Measurements from ENCODE around the gene DDOST.

The DDOST gene

GRCh38 chr1:20668581-20668980 is 7.4 kb upstream of the DDOST start:
- Histone ChIP-seq H3K36me3 (ENCODE audit: control insufficient read depth, insufficient read depth, low read length) (peaks cover 16% of the 10 kb centered on the region), H3K9me3 (ENCODE audit: control insufficient read depth, insufficient read depth, low read length) (no peaks in the 10 kb centered on the region), H3K4me1 (ENCODE audit: control insufficient read depth, insufficient read depth, low read length) (no peaks in the 10 kb centered on the region), H3K9ac (ENCODE audit: low read depth, low read length) (no peak overlapping the region), H3K4me3 (ENCODE audit: low read depth, low read length) (no peak overlapping the region), H3K27me3 (ENCODE audit: control insufficient read depth, insufficient read depth, low read length) (no peaks in the 10 kb centered on the region)

- H3K27me3 ChIP-seq (ENCODE audit: control insufficient read depth, insufficient read depth, low read length): no peaks in the 10 kb centered on the region
- no peak overlapping the region for H3K4me3 ChIP-seq (ENCODE audit: low read depth, low read length)
- peaks cover 14% of the 10 kb centered on the region for H3K36me3 ChIP-seq (ENCODE audit: control insufficient read depth, insufficient read depth, low read length)
- H3K9ac ChIP-seq (ENCODE audit: low read depth, low read length): no peak overlapping the region
- no peaks in the 10 kb centered on the region for H3K4me1 ChIP-seq (ENCODE audit: control insufficient read depth, insufficient read depth, low read length)
- no peaks in the 10 kb centered on the region for H3K9me3 ChIP-seq (ENCODE audit: control insufficient read depth, insufficient read depth, low read length)
These were observed 5.6 kb upstream of the DDOST start for GRCh38 chr1:20666804-20667203.

- H3K9me3 ChIP-seq (ENCODE audit: control insufficient read depth, insufficient read depth, low read length): no peaks in the 10 kb centered on the region
- H3K9ac ChIP-seq (ENCODE audit: low read depth, low read length): no peak overlapping the region
- H3K36me3 ChIP-seq (ENCODE audit: control insufficient read depth, insufficient read depth, low read length): peaks cover 8% of the 10 kb centered on the region
- no peaks in the 10 kb centered on the region for H3K4me1 ChIP-seq (ENCODE audit: control insufficient read depth, insufficient read depth, low read length)
- H3K4me3 ChIP-seq (ENCODE audit: low read depth, low read length): no peak overlapping the region
- H3K27me3 ChIP-seq (ENCODE audit: control insufficient read depth, insufficient read depth, low read length): no peaks in the 10 kb centered on the region
These were observed 5.0 kb upstream of the DDOST start for GRCh38 chr1:20666146-20666545.

- Histone ChIP-seq H3K27me3 (ENCODE audit: control insufficient read depth, insufficient read depth, low read length) (no peaks in the 10 kb centered on the region), H3K9me3 (ENCODE audit: control insufficient read depth, insufficient read depth, low read length) (no peaks in the 10 kb centered on the region), H3K4me1 (ENCODE audit: control insufficient read depth, insufficient read depth, low read length) (no peaks in the 10 kb centered on the region), H3K9ac (ENCODE audit: low read depth, low read length) (no peak overlapping the region), H3K4me3 (ENCODE audit: low read depth, low read length) (no peak overlapping the region), H3K36me3 (ENCODE audit: control insufficient read depth, insufficient read depth, low read length) (peaks cover 4% of the 10 kb centered on the region)
These were observed 4.6 kb upstream of the DDOST start for GRCh38 chr1:20665726-20666125.

- Histone ChIP-seq H3K4me3 (ENCODE audit: low read depth, low read length) (no peak overlapping the region), H3K36me3 (ENCODE audit: control insufficient read depth, insufficient read depth, low read length) (no peaks in the 10 kb centered on the region), H3K9ac (ENCODE audit: low read depth, low read length) (no peak overlapping the region), H3K9me3 (ENCODE audit: control insufficient read depth, insufficient read depth, low read length) (no peaks in the 10 kb centered on the region), H3K27me3 (ENCODE audit: control insufficient read depth, insufficient read depth, low read length) (no peaks in the 10 kb centered on the region), H3K4me1 (ENCODE audit: control insufficient read depth, insufficient read depth, low read length) (no peaks in the 10 kb centered on the region)
These were observed 3.0 kb upstream of the DDOST start for GRCh38 chr1:20663969-20664715.

- Histone ChIP-seq H3K4me1 (ENCODE audit: control insufficient read depth, insufficient read depth, low read length) (no peaks in the 10 kb centered on the region), H3K36me3 (ENCODE audit: control insufficient read depth, insufficient read depth, low read length) (no peaks in the 10 kb centered on the region), H3K9me3 (ENCODE audit: control insufficient read depth, insufficient read depth, low read length) (no peaks in the 10 kb centered on the region), H3K27me3 (ENCODE audit: control insufficient read depth, insufficient read depth, low read length) (no peaks in the 10 kb centered on the region), H3K9ac (ENCODE audit: low read depth, low read length) (no peak overlapping the region), H3K4me3 (ENCODE audit: low read depth, low read length) (no peak overlapping the region)
These were observed 2.2 kb upstream of the DDOST start for GRCh38 chr1:20663365-20663764.

- no peaks in the 10 kb centered on the region for H3K9me3 ChIP-seq (ENCODE audit: control insufficient read depth, insufficient read depth, low read length)
- no peaks in the 10 kb centered on the region for H3K4me1 ChIP-seq (ENCODE audit: control insufficient read depth, insufficient read depth, low read length)
- peaks cover 11% of the 10 kb centered on the region for H3K36me3 ChIP-seq (ENCODE audit: control insufficient read depth, insufficient read depth, low read length)
- peak overlapping the region; percentile 70 for H3K9ac ChIP-seq (ENCODE audit: low read depth, low read length)
- no peaks in the 10 kb centered on the region for H3K27me3 ChIP-seq (ENCODE audit: control insufficient read depth, insufficient read depth, low read length)
- H3K4me3 ChIP-seq (ENCODE audit: low read depth, low read length): peak overlapping the region; percentile 64
These were observed 924 bp upstream of the DDOST start for GRCh38 chr1:20662110-20662475.

GRCh38 chr1:20660847-20661206 is 342 bp downstream of the DDOST start:
- Histone ChIP-seq H3K9ac (ENCODE audit: low read depth, low read length) (peak overlapping the region; percentile 87), H3K36me3 (ENCODE audit: control insufficient read depth, insufficient read depth, low read length) (peaks cover 22% of the 10 kb centered on the region), H3K4me3 (ENCODE audit: low read depth, low read length) (peak overlapping the region; percentile 94), H3K4me1 (ENCODE audit: control insufficient read depth, insufficient read depth, low read length) (no peaks in the 10 kb centered on the region), H3K27me3 (ENCODE audit: control insufficient read depth, insufficient read depth, low read length) (no peaks in the 10 kb centered on the region), H3K9me3 (ENCODE audit: control insufficient read depth, insufficient read depth, low read length) (no peaks in the 10 kb centered on the region)

GRCh38 chr1:20660363-20660762 is 806 bp downstream of the DDOST start:
- Histone ChIP-seq H3K36me3 (ENCODE audit: control insufficient read depth, insufficient read depth, low read length) (peaks cover 27% of the 10 kb centered on the region), H3K4me1 (ENCODE audit: control insufficient read depth, insufficient read depth, low read length) (no peaks in the 10 kb centered on the region), H3K9me3 (ENCODE audit: control insufficient read depth, insufficient read depth, low read length) (no peaks in the 10 kb centered on the region), H3K27me3 (ENCODE audit: control insufficient read depth, insufficient read depth, low read length) (no peaks in the 10 kb centered on the region), H3K9ac (ENCODE audit: low read depth, low read length) (peak overlapping the region; percentile 87), H3K4me3 (ENCODE audit: low read depth, low read length) (peak overlapping the region; percentile 94)

GRCh38 chr1:20658166-20658915 is 2.8 kb downstream of the DDOST start:
- Histone ChIP-seq H3K27me3 (ENCODE audit: control insufficient read depth, insufficient read depth, low read length) (no peaks in the 10 kb centered on the region), H3K4me3 (ENCODE audit: low read depth, low read length) (no peak overlapping the region), H3K9ac (ENCODE audit: low read depth, low read length) (no peak overlapping the region), H3K36me3 (ENCODE audit: control insufficient read depth, insufficient read depth, low read length) (peaks cover 41% of the 10 kb centered on the region), H3K4me1 (ENCODE audit: control insufficient read depth, insufficient read depth, low read length) (no peaks in the 10 kb centered on the region), H3K9me3 (ENCODE audit: control insufficient read depth, insufficient read depth, low read length) (no peaks in the 10 kb centered on the region)

- no peak overlapping the region for H3K9ac ChIP-seq (ENCODE audit: low read depth, low read length)
- H3K27me3 ChIP-seq (ENCODE audit: control insufficient read depth, insufficient read depth, low read length): no peaks in the 10 kb centered on the region
- H3K4me3 ChIP-seq (ENCODE audit: low read depth, low read length): no peak overlapping the region
- H3K4me1 ChIP-seq (ENCODE audit: control insufficient read depth, insufficient read depth, low read length): no peaks in the 10 kb centered on the region
- H3K9me3 ChIP-seq (ENCODE audit: control insufficient read depth, insufficient read depth, low read length): no peaks in the 10 kb centered on the region
- H3K36me3 ChIP-seq (ENCODE audit: control insufficient read depth, insufficient read depth, low read length): peaks cover 54% of the 10 kb centered on the region
These were observed 4.1 kb downstream of the DDOST start for GRCh38 chr1:20657024-20657423.

GRCh38 chr1:20654104-20654690 is 7.0 kb downstream of the DDOST start:
- H3K27me3 ChIP-seq (ENCODE audit: control insufficient read depth, insufficient read depth, low read length): no peaks in the 10 kb centered on the region
- no peaks in the 10 kb centered on the region for H3K4me1 ChIP-seq (ENCODE audit: control insufficient read depth, insufficient read depth, low read length)
- H3K9me3 ChIP-seq (ENCODE audit: control insufficient read depth, insufficient read depth, low read length): no peaks in the 10 kb centered on the region
- no peak overlapping the region for H3K9ac ChIP-seq (ENCODE audit: low read depth, low read length)
- no peak overlapping the region for H3K4me3 ChIP-seq (ENCODE audit: low read depth, low read length)
- H3K36me3 ChIP-seq (ENCODE audit: control insufficient read depth, insufficient read depth, low read length): peaks cover 54% of the 10 kb centered on the region
